HCT116 (cell line): ENCODE data around the gene TSEN34.
A peak's percentile ranks its signal among the peaks of the same experiment; 100 is the strongest.

Source experiments
- CEBPB ChIP-seq: IDR thresholded peaks from 2 replicates; pipeline ENCODE4 v1.6.1; 2012; ENCODE audit warnings: low read depth
- EGR1 ChIP-seq: IDR thresholded peaks from 2 replicates; pipeline ENCODE4 v1.6.1; 2012; ENCODE audit warnings: low read depth
- EZH2 ChIP-seq: fragments of 200-600 bp; sonication (generic); IDR thresholded peaks from 2 replicates; pipeline ENCODE4 v1.6.1; 2017; ENCODE audit warnings: antibody characterized with exemption, mixed run types
- FOSL1 ChIP-seq: IDR thresholded peaks from 2 replicates; pipeline ENCODE4 v1.6.1; 2012; ENCODE audit warnings: low read depth
- POLR2A ChIP-seq: IDR thresholded peaks from 2 replicates; pipeline ENCODE4 v1.7.0; 2011; ENCODE audit warnings: borderline replicate concordance; ENCODE audit not compliant: insufficient read depth, insufficient read length; ENCODE audit errors: extremely low read depth
- POLR2AphosphoS5 ChIP-seq: IDR thresholded peaks from 2 replicates; pipeline ENCODE4 v1.6.1; 2011; ENCODE audit warnings: mild to moderate bottlenecking, low read depth, low read length, moderate library complexity
- SIN3A ChIP-seq: IDR thresholded peaks from 2 replicates; pipeline ENCODE4 v1.6.1; 2012; ENCODE audit warnings: low read depth
- SP1 ChIP-seq: IDR thresholded peaks from 2 replicates; pipeline ENCODE4 v1.6.1; 2012; ENCODE audit warnings: low read depth
- TF ChIP-seq, protein P1 (sequence below), 3 experiments: fragments of 200-600 bp in 1 of 3; sonication (generic) in 1 of 3; IDR thresholded peaks in 2 of 3; conservative IDR thresholded peaks in 1 of 3; 2 replicates each; pipeline ENCODE4 v1.5.1; 2012 to 2017; ENCODE audit warnings: low read depth in 2 of 3, low read length in 2 of 3, antibody characterized with exemption in 1 of 3, borderline replicate concordance in 1 of 3, control low read depth in 1 of 3, mild to moderate bottlenecking in 1 of 3, mixed read lengths in 1 of 3, mixed run types in 1 of 3, moderate library complexity in 1 of 3; ENCODE audit not compliant: insufficient read depth in 1 of 3
- TF ChIP-seq, protein P2 (sequence below): IDR thresholded peaks from 2 replicates; pipeline ENCODE4 v1.6.1; 2012
- TF ChIP-seq, protein P3 (sequence below): IDR thresholded peaks from 2 replicates; pipeline ENCODE4 v1.6.1; 2011; ENCODE audit warnings: mild to moderate bottlenecking, low read length, moderate library complexity; ENCODE audit not compliant: insufficient replicate concordance; ENCODE audit errors: extremely low read depth
- TF ChIP-seq, protein P4 (sequence below): IDR thresholded peaks from 2 replicates; pipeline ENCODE4 v1.6.1; 2012
- TF ChIP-seq, protein P5 (sequence below): IDR thresholded peaks from 2 replicates; pipeline ENCODE4 v1.6.1; 2012; ENCODE audit warnings: low read depth

DNA sequence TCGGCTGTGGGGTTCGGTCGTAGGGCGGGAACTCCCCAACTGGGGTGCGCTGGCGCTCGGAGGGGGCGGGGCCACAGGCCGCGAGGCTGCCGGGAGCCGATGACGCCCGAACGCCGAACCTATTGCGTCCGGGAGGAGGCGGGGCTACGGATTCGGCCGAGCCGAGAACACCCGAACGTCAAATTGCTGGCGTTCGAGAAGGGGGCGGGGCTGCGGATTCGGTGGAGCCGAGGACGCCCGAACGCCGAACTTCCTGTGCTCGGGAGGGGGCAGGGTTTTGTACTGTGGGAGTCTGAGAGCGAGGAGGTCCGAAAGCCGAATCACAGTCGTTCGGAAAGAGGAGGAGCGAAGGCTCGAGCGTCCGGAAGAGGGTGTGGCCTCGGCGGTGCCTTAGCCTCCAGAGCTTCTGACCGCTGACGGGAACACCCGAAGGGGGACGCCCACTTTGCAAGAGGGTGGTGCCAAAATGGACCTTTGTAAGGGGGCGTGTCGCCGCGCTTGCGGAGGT is 551 bp upstream of the TSEN34 start:
- TF ChIP-seq, protein P1, sequence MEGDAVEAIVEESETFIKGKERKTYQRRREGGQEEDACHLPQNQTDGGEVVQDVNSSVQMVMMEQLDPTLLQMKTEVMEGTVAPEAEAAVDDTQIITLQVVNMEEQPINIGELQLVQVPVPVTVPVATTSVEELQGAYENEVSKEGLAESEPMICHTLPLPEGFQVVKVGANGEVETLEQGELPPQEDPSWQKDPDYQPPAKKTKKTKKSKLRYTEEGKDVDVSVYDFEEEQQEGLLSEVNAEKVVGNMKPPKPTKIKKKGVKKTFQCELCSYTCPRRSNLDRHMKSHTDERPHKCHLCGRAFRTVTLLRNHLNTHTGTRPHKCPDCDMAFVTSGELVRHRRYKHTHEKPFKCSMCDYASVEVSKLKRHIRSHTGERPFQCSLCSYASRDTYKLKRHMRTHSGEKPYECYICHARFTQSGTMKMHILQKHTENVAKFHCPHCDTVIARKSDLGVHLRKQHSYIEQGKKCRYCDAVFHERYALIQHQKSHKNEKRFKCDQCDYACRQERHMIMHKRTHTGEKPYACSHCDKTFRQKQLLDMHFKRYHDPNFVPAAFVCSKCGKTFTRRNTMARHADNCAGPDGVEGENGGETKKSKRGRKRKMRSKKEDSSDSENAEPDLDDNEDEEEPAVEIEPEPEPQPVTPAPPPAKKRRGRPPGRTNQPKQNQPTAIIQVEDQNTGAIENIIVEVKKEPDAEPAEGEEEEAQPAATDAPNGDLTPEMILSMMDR (IDR thresholded peaks at IDR 0.05 in 2 of 3, conservative IDR thresholded peaks at IDR 0.05 in 1 of 3; ENCODE audit: borderline replicate concordance in 1 of 3, insufficient read depth in 1 of 3, low read depth in 2 of 3, low read length in 2 of 3): no peak
- TF ChIP-seq POLR2A (peak; percentile 9), EZH2 (no peak), POLR2AphosphoS5 (no peak; the same call in 1 of the 2 replicates), EGR1 (no peak; the same call in 1 of the 2 replicates), SIN3A (no peak), FOSL1 (no peak), SP1 (peak; percentile 28; the same call in 1 of the 2 replicates), CEBPB (no peak)
- TF ChIP-seq, protein P2, sequence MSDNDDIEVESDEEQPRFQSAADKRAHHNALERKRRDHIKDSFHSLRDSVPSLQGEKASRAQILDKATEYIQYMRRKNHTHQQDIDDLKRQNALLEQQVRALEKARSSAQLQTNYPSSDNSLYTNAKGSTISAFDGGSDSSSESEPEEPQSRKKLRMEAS: no peak
- TF ChIP-seq, protein P3, sequence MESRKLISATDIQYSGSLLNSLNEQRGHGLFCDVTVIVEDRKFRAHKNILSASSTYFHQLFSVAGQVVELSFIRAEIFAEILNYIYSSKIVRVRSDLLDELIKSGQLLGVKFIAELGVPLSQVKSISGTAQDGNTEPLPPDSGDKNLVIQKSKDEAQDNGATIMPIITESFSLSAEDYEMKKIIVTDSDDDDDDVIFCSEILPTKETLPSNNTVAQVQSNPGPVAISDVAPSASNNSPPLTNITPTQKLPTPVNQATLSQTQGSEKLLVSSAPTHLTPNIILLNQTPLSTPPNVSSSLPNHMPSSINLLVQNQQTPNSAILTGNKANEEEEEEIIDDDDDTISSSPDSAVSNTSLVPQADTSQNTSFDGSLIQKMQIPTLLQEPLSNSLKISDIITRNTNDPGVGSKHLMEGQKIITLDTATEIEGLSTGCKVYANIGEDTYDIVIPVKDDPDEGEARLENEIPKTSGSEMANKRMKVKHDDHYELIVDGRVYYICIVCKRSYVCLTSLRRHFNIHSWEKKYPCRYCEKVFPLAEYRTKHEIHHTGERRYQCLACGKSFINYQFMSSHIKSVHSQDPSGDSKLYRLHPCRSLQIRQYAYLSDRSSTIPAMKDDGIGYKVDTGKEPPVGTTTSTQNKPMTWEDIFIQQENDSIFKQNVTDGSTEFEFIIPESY: no peak
- TF ChIP-seq, protein P4, sequence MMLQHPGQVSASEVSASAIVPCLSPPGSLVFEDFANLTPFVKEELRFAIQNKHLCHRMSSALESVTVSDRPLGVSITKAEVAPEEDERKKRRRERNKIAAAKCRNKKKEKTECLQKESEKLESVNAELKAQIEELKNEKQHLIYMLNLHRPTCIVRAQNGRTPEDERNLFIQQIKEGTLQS: no peak
- TF ChIP-seq, protein P5, sequence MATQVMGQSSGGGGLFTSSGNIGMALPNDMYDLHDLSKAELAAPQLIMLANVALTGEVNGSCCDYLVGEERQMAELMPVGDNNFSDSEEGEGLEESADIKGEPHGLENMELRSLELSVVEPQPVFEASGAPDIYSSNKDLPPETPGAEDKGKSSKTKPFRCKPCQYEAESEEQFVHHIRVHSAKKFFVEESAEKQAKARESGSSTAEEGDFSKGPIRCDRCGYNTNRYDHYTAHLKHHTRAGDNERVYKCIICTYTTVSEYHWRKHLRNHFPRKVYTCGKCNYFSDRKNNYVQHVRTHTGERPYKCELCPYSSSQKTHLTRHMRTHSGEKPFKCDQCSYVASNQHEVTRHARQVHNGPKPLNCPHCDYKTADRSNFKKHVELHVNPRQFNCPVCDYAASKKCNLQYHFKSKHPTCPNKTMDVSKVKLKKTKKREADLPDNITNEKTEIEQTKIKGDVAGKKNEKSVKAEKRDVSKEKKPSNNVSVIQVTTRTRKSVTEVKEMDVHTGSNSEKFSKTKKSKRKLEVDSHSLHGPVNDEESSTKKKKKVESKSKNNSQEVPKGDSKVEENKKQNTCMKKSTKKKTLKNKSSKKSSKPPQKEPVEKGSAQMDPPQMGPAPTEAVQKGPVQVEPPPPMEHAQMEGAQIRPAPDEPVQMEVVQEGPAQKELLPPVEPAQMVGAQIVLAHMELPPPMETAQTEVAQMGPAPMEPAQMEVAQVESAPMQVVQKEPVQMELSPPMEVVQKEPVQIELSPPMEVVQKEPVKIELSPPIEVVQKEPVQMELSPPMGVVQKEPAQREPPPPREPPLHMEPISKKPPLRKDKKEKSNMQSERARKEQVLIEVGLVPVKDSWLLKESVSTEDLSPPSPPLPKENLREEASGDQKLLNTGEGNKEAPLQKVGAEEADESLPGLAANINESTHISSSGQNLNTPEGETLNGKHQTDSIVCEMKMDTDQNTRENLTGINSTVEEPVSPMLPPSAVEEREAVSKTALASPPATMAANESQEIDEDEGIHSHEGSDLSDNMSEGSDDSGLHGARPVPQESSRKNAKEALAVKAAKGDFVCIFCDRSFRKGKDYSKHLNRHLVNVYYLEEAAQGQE: no peak
